Mucosa of stomach (tissue), 1 donor: Measurements from ENCODE around the gene DHRS13.

Experiments used
- H3K27me3 ChIP-seq: one replicate; pipeline ENCODE4 v1.7.0; 2013; ENCODE audit warnings: mild to moderate bottlenecking, low read length; ENCODE audit not compliant: control insufficient read depth, insufficient read depth
- H3K36me3 ChIP-seq: one replicate; pipeline ENCODE4 v1.7.0; 2013; ENCODE audit warnings: low read length; ENCODE audit not compliant: control insufficient read depth, insufficient read depth
- H3K4me1 ChIP-seq: one replicate; pipeline ENCODE4 v1.7.0; 2013; ENCODE audit warnings: mild to moderate bottlenecking, low read length; ENCODE audit not compliant: control insufficient read depth, insufficient read depth
- H3K4me3 ChIP-seq: one replicate; pipeline ENCODE4 v1.7.0; 2013; ENCODE audit warnings: low read length
- H3K9ac ChIP-seq: one replicate; pipeline ENCODE4 v1.7.0; 2013; ENCODE audit warnings: mild to moderate bottlenecking, low read length, moderate library complexity
- H3K9me3 ChIP-seq: one replicate; pipeline ENCODE4 v1.7.0; 2013; ENCODE audit warnings: mild to moderate bottlenecking, low read length, moderate library complexity; ENCODE audit not compliant: control insufficient read depth
- donor health status: Pancreatic carcinoma.

DHRS13 gene

GRCh38 chr17:28873839-28874238 lies 29.0 kb downstream of the DHRS13 start:
- Histone ChIP-seq H3K27me3 (no peaks in the 10 kb centered on the region), H3K9ac (no peak overlapping the region), H3K4me1 (peaks cover 31% of the 10 kb centered on the region), H3K4me3 (no peak overlapping the region), H3K9me3 (no peaks in the 10 kb centered on the region), H3K36me3 (no peaks in the 10 kb centered on the region)

DNA sequence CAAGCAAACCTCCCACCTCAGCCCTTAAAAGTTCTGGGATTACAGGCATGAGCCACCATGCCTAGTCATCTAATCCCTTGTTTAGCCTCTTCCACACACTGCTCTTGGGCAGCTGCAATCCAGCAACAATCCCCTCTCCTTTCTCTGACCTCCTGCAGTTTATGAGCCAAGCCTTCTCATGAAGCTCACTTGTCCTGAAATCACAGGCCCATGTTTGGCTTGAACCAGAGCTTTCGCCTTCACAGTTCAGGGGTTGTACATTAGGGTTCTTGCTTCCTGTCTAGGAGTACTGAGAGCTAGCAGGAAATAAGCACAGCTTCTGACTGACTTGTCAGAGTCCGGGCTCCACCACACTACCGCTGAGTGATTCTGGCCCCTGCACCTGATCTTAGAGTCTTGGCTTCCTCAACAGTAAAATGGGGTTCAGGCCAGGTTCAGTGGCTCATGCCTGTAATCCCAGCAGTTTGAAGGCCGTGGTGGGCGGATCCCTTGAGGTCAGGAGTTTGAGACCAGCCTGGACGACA lies 31.8 kb downstream of the DHRS13 start:
- no peak overlapping the region for H3K4me3 ChIP-seq
- peaks cover 38% of the 10 kb centered on the region for H3K4me1 ChIP-seq
- H3K9ac ChIP-seq: no peak overlapping the region
- no peaks in the 10 kb centered on the region for H3K36me3 ChIP-seq
- no peaks in the 10 kb centered on the region for H3K9me3 ChIP-seq
- H3K27me3 ChIP-seq: no peaks in the 10 kb centered on the region

GRCh38 chr17:28867276-28867675 lies 35.6 kb downstream of the DHRS13 start:
- H3K9me3 ChIP-seq: no peaks in the 10 kb centered on the region
- peaks cover 52% of the 10 kb centered on the region for H3K4me1 ChIP-seq
- no peak overlapping the region for H3K4me3 ChIP-seq
- no peaks in the 10 kb centered on the region for H3K27me3 ChIP-seq
- no peak overlapping the region for H3K9ac ChIP-seq
- no peaks in the 10 kb centered on the region for H3K36me3 ChIP-seq

DNA sequence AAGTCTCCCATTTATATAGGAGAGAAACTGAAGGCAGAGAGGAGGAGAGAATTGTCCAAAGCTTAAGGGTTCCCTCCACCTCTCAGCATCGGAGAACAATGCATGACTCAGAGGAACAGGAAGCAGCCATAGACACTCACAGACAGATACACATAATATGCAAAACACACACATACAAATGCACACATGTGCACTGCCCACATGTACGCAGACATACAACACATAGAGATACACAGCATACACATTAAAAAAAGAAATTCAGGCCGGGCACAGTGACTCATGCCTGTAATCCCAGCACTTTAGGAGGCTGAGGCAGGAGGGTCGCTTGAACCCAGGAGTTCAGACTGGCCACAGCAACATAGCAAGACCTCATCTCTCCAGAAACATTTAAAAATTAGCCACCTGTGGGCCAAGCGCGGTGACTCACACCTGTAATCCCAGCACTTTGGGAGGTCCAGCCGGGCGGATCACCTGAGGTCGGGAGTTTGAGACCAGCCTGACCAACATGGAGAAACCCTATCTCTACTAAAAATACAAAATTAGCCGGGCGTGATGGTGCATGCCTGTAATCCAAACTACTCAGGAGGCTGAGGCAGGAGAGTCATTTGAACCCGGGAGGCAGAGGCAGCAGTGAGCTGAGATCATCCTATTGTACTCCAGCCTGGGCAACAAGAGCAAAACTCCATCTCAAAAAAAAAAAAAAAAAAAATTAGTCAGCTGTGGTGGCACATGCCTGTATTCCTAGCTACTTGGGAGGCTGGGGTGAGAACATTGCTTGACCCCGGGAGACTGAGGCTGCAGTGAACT lies 36.7 kb downstream of the DHRS13 start:
- H3K27me3 ChIP-seq: no peaks in the 10 kb centered on the region
- H3K4me3 ChIP-seq: no peak overlapping the region
- no peaks in the 10 kb centered on the region for H3K36me3 ChIP-seq
- no peaks in the 10 kb centered on the region for H3K9me3 ChIP-seq
- H3K4me1 ChIP-seq: peaks cover 61% of the 10 kb centered on the region
- H3K9ac ChIP-seq: no peak overlapping the region

DNA sequence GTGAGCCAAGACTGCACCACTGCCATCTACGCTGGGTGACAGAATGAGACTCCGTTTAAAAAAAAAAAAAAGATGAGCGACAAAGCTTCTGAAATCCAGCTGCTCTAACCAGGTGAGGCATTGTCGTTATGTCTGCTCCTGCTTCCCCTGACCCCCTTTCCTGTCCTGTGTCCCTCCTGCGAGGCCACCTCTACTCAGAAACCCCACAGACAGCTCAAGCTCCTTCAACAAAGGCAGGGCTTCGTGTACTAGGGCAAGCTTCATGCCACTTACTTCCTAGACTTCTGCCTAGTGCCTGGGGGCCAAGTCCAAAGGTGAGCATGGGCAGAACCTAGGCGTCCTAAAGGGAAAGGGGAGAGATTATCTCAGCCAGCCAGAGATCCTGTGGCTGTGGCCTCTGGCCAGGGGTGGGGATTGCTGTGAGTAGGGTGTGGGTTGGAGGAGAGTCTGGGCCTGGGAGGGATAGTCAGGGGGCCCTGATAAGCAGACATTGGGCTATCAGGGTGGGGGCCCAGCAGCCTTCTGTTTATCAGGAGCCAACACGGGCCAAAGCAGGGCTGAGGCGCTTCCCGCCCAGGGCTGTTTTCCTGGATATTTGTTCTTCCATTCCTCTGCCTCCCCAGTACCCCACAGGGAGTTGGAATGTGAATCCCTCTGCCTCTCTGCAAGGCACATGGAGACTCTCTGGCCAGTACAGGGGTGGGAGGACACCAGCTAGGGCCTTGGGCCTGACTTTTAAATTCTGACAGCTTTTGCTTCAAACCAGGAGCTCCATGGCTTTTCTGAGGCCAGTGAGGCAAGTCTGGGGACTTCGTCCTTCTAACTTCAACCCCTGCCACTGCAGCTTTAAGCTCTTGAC lies 37.7 kb downstream of the DHRS13 start:
- peak overlapping the region; percentile 60 for H3K9ac ChIP-seq
- H3K36me3 ChIP-seq: peaks cover 3% of the 10 kb centered on the region
- H3K27me3 ChIP-seq: no peaks in the 10 kb centered on the region
- no peaks in the 10 kb centered on the region for H3K9me3 ChIP-seq
- H3K4me1 ChIP-seq: peaks cover 59% of the 10 kb centered on the region
- no peak overlapping the region for H3K4me3 ChIP-seq

DNA sequence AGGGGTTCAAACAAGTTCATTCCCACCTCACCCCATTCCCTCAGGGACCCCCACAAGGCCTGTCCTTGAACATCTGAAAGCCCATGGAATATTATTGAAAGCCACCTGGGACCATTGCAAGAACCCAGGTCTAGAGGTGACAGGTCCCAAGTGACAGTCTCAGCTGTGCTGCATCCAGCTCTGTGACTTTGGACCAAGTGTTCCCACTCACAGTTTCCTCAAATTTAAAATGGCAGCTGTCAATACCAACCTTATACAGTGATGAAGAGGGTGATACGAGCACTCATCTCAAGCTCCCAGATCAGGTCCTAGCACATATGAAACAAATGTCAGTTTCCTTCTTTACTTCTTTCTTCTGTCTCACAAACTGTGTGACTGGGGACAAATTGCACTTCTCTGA lies 38.9 kb downstream of the DHRS13 start:
- Histone ChIP-seq H3K27me3 (no peaks in the 10 kb centered on the region), H3K4me3 (no peak overlapping the region), H3K9ac (no peak overlapping the region), H3K4me1 (peaks cover 59% of the 10 kb centered on the region), H3K36me3 (peaks cover 5% of the 10 kb centered on the region), H3K9me3 (no peaks in the 10 kb centered on the region)

- Histone ChIP-seq H3K36me3 (peaks cover 18% of the 10 kb centered on the region), H3K4me3 (no peak overlapping the region), H3K9me3 (no peaks in the 10 kb centered on the region), H3K9ac (peak overlapping the region; percentile 49), H3K4me1 (peaks cover 59% of the 10 kb centered on the region), H3K27me3 (no peaks in the 10 kb centered on the region)
Measured at GRCh38 chr17:28862561-28862960, 40.3 kb downstream of the DHRS13 start.

DNA sequence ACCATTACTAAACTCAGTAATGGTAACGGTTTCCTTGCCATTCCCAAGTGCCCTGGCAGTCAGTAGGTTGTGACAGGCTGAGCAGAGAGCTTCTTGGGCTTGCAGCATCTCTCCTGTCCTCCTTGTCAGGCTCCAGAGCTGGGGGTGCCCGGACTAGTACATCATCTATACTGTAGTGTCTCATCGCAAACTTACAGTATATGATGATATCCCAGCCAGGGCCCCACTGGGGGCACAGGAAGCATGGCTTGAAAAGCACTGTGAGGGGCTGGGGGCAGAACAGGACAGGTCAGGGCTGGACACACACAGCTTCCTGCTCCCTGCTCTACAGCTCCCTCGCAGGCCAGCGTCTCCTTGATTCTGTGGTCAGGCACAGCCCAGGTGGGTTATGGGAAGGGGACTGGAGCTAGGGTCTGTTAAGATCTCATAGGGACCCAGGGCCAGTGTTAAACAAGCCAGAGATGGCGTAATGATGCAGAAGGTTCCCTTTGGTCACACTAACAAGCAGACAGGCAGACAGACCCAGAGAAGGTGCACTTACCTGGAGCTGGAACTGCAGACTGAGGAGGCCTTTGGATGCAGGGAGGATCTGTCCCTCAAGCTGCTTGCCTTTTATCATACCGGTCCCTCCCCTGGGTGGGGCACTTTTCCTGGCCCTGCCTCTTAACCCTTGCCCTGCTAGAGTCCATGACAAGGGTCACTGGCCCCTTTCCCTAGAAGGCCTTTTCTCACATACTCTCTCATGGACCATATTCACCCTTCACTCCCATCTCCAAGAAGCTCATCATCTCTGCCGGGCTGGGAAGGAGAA lies 41.3 kb downstream of the DHRS13 start:
- H3K36me3 ChIP-seq: peaks cover 18% of the 10 kb centered on the region
- H3K4me3 ChIP-seq: peak overlapping the region; percentile 12

DNA sequence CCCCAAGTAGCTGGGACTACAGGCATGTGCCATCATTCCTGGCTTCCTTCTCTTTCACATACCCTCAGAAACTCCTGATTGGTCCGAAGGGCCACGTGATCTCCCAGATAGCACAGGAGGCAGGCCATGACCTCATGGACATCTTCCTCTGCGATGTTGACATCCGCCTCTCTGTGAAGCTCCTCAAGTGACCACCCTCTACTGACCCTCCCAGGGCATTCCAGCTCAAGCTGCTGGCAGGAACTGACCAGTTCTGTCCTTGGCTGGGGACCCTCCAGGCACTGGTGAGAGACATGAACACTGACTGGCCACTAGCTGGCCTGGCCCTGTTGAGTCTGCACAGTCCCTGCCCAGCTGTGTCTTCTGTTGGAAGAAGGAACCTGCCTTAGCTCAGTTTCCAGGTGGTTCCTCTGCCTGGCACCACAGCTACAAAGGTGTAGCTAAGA lies 42.5 kb downstream of the DHRS13 start:
- Histone ChIP-seq H3K27me3 (no peaks in the 10 kb centered on the region), H3K9ac (peak overlapping the region; percentile 22), H3K9me3 (no peaks in the 10 kb centered on the region), H3K4me3 (peak overlapping the region; percentile 41), H3K4me1 (peaks cover 43% of the 10 kb centered on the region), H3K36me3 (peaks cover 21% of the 10 kb centered on the region)

More for the DNA sequence above, 41.3 kb downstream of the DHRS13 start:
- Histone ChIP-seq H3K9me3 (no peaks in the 10 kb centered on the region), H3K9ac (peak overlapping the region; percentile 49), H3K27me3 (no peaks in the 10 kb centered on the region), H3K4me1 (peaks cover 51% of the 10 kb centered on the region)

GRCh38 chr17:28858801-28859355 lies 44.0 kb downstream of the DHRS13 start:
- Histone ChIP-seq H3K4me3 (no peak overlapping the region), H3K27me3 (no peaks in the 10 kb centered on the region), H3K9me3 (no peaks in the 10 kb centered on the region), H3K4me1 (peaks cover 34% of the 10 kb centered on the region), H3K9ac (no peak overlapping the region), H3K36me3 (peaks cover 21% of the 10 kb centered on the region)
